ENCODE measurements around the gene FAM222B.

The FAM222B gene

GRCh38 chr17:28718333-28719020 is 124.1 kb downstream of the FAM222B start:
- in situ Hi-C loops (cut with MboI; ENCODE audit: low sequenced_read_pairs) = no loop called here

- in situ Hi-C loops (cut with MboI; ENCODE audit: low sequenced_read_pairs) = no loop called here
Measured at GRCh38 chr17:28717578-28718332, 124.8 kb downstream of the FAM222B start, which contains the start of gene RAB34. Gene RAB34, minus strand, starts transcription at chr17:28717868. Its CDS starts 602 bp downstream, at chr17:28717266.

GRCh38 chr17:28716740-28717577 is 125.6 kb downstream of the FAM222B start:
- in situ Hi-C loops (cut with MboI; ENCODE audit: low sequenced_read_pairs) = no loop called here

GRCh38 chr17:28715217-28715616 is 127.4 kb downstream of the FAM222B start:
- in situ Hi-C loops (cut with MboI; ENCODE audit: low sequenced_read_pairs) = no loop called here

- in situ Hi-C loops (cut with MboI; ENCODE audit: low sequenced_read_pairs) = no loop called here
Measured at GRCh38 chr17:28714281-28714680, 128.3 kb downstream of the FAM222B start.

GRCh38 chr17:28712705-28713415 is 129.7 kb downstream of the FAM222B start:
- in situ Hi-C loops (cut with MboI; ENCODE audit: low sequenced_read_pairs) = no loop called here

- in situ Hi-C loops (cut with MboI; ENCODE audit: low sequenced_read_pairs) = no loop called here
Measured at GRCh38 chr17:28712032-28712704, 130.4 kb downstream of the FAM222B start.

GRCh38 chr17:28711723-28712031 is 130.9 kb downstream of the FAM222B start, which contains the start of gene PROCA1:
Gene PROCA1, minus strand, starts transcription at chr17:28711888. Its CDS starts 228 bp downstream, at chr17:28711660.
- in situ Hi-C loops (cut with MboI; ENCODE audit: low sequenced_read_pairs) = no loop called here

- in situ Hi-C loops (cut with MboI; ENCODE audit: low sequenced_read_pairs) = no loop called here
Measured at GRCh38 chr17:28710861-28711722, 131.5 kb downstream of the FAM222B start.

GRCh38 chr17:28707339-28707720 is 135.3 kb downstream of the FAM222B start:
- in situ Hi-C loops (cut with MboI; ENCODE audit: low sequenced_read_pairs) = no loop called here

- in situ Hi-C loops (cut with MboI; ENCODE audit: low sequenced_read_pairs) = no loop called here
Measured at GRCh38 chr17:28706471-28707338, 135.9 kb downstream of the FAM222B start.

Measured in HL-60/S4 (cell line).